ENCODE results near the gene ZCCHC14. TPM values are rescaled to one million over a fixed set of nuclear protein-coding genes. Genes with fewer than 3 reads are reported as not detected.

ZCCHC14 gene
- total and polyA plus RNA-seq, 10 donors: 1.6 to 18.3 (median 13.2) TPM

DNA sequence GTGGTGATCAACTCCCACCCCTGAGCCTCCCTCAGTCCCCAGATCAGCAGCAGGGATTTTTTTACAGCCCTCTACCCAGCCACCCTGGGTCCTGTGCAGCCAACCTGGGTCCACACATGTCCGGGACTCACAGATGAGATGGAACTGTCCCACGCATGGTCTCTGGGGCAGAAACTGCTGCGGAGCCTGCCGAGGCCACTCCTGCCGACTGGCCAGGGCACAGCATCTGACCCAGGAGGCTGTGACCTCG is 48.0 kb upstream of the ZCCHC14 start:
- no peak for DNase-seq
- intact Hi-C loops (cut with DNase I; ENCODE audit: low total_unique reads): no loop called here
- Histone ChIP-seq H3K4me3 (no peak overlapping the region), H3K9me3 (peaks cover 0 to 10% (median 3%) of the 10 kb centered on the region in 8 donors), H3K4me1 (peaks cover 0 to 8% (median 0%) of the 10 kb centered on the region in 6 donors), H3K27me3 (replicated peaks in 1 of 7) (peaks cover 0 to 78% (median 15%) of the 10 kb centered on the region in 7 donors), H3K36me3 (no peaks in the 10 kb centered on the region), H3K27ac (no peak overlapping the region)
- TF ChIP-seq POLR2A (IDR thresholded peaks at IDR 0.05) (no peak), POLR2AphosphoS5 (IDR thresholded peaks at IDR 0.05) (no peak)
- TF ChIP-seq, protein P1, sequence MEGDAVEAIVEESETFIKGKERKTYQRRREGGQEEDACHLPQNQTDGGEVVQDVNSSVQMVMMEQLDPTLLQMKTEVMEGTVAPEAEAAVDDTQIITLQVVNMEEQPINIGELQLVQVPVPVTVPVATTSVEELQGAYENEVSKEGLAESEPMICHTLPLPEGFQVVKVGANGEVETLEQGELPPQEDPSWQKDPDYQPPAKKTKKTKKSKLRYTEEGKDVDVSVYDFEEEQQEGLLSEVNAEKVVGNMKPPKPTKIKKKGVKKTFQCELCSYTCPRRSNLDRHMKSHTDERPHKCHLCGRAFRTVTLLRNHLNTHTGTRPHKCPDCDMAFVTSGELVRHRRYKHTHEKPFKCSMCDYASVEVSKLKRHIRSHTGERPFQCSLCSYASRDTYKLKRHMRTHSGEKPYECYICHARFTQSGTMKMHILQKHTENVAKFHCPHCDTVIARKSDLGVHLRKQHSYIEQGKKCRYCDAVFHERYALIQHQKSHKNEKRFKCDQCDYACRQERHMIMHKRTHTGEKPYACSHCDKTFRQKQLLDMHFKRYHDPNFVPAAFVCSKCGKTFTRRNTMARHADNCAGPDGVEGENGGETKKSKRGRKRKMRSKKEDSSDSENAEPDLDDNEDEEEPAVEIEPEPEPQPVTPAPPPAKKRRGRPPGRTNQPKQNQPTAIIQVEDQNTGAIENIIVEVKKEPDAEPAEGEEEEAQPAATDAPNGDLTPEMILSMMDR (IDR thresholded peaks at IDR 0.05 in 8 of 11, conservative IDR thresholded peaks at IDR 0.05 in 3 of 11): no peak
- WGBS, 5 donors: 78 to 87% (median 83%) methylated on average over 5 to 6 of the region's 6 CpGs

GRCh38 chr16:87540072-87540896 is 47.5 kb upstream of the ZCCHC14 start:
- peaks cover 0 to 8% (median 0%) of the 10 kb centered on the region in 8 donors for H3K9me3 ChIP-seq
- intact Hi-C loops (cut with DNase I; ENCODE audit: low total_unique reads): no loop called here
- no peak for DNase-seq
- TF ChIP-seq, protein P1 (IDR thresholded peaks at IDR 0.05 in 8 of 11, conservative IDR thresholded peaks at IDR 0.05 in 3 of 11): no peak
- no peak for TF ChIP-seq POLR2A (IDR thresholded peaks at IDR 0.05)
- no peak for TF ChIP-seq POLR2AphosphoS5 (IDR thresholded peaks at IDR 0.05)
- no peaks in the 10 kb centered on the region for H3K36me3 ChIP-seq
- WGBS, 5 donors: 44 to 52% (median 48%) methylated on average over 16 to 20 of the region's 20 CpGs
- no peak overlapping the region for H3K27ac ChIP-seq
- peaks cover 0 to 8% (median 0%) of the 10 kb centered on the region in 6 donors for H3K4me1 ChIP-seq
- peaks cover 0 to 78% (median 15%) of the 10 kb centered on the region in 7 donors for H3K27me3 ChIP-seq (replicated peaks in 1 of 7)
- H3K4me3 ChIP-seq: no peak overlapping the region

GRCh38 chr16:87539113-87539512 is 46.3 kb upstream of the ZCCHC14 start:
- 83 to 92% (median 86%) methylated on average over 11 of the region's 11 CpGs for WGBS, 5 donors
- Histone ChIP-seq H3K27me3 (replicated peaks in 1 of 7) (peaks cover 0 to 74% (median 15%) of the 10 kb centered on the region in 7 donors), H3K4me1 (peaks cover 0 to 7% (median 0%) of the 10 kb centered on the region in 6 donors), H3K4me3 (no peak overlapping the region), H3K36me3 (no peaks in the 10 kb centered on the region), H3K9me3 (peaks cover 0 to 17% (median 0%) of the 10 kb centered on the region in 8 donors), H3K27ac (no peak overlapping the region)
- intact Hi-C loops (cut with DNase I; ENCODE audit: low total_unique reads): no loop called here
- TF ChIP-seq, protein P1 (IDR thresholded peaks at IDR 0.05 in 8 of 11, conservative IDR thresholded peaks at IDR 0.05 in 3 of 11): no peak
- no peak for TF ChIP-seq POLR2A (IDR thresholded peaks at IDR 0.05)
- TF ChIP-seq POLR2AphosphoS5 (IDR thresholded peaks at IDR 0.05): no peak
- DNase-seq: no peak

DNA sequence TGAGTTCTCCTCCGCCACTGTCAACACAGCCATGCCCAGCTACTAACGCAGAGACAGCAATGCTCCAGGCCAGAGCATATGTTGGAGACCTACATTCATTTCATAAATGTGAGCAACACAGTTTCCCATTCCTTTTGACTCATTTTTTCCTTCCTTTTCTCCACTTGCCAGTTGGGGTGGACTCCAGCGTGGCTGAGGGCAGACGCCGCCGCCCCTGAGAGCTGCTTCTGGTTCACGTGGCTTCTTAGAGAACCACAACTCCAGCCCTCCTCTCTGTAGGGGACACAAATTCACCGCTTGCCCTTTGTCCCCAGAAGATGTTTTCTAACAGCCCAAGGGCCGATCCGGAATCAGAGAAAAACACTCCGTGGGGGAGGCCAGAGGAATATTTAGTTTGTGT is 45.8 kb upstream of the ZCCHC14 start:
- H3K36me3 ChIP-seq: no peaks in the 10 kb centered on the region
- no peak for DNase-seq
- peaks cover 0 to 22% (median 3%) of the 10 kb centered on the region in 8 donors for H3K9me3 ChIP-seq
- TF ChIP-seq POLR2AphosphoS5 (IDR thresholded peaks at IDR 0.05) (no peak), POLR2A (IDR thresholded peaks at IDR 0.05) (no peak)
- TF ChIP-seq, protein P1 (IDR thresholded peaks at IDR 0.05 in 8 of 11, conservative IDR thresholded peaks at IDR 0.05 in 3 of 11): no peak
- intact Hi-C loops (cut with DNase I; ENCODE audit: low total_unique reads): no loop called here
- H3K27ac ChIP-seq: no peak overlapping the region
- WGBS, 5 donors: 75 to 80% (median 78%) methylated on average over 11 of the region's 11 CpGs
- peaks cover 0 to 2% (median 0%) of the 10 kb centered on the region in 6 donors for H3K4me1 ChIP-seq
- peaks cover 0 to 71% (median 15%) of the 10 kb centered on the region in 7 donors for H3K27me3 ChIP-seq (replicated peaks in 1 of 7)
- H3K4me3 ChIP-seq: no peak overlapping the region

Measured in spleen (tissue), 11 donors.